DOHH2 (cell line): ENCODE measurements around the gene SOBP.

Experiments used
- H3F3A ChIP-seq: fragments of 200-600 bp; sonication (generic), shearing (Covaris generic); 2 replicates; pipeline ENCODE4 v1.6.0; 2016; ENCODE audit warnings: antibody characterized with exemption, mild to moderate bottlenecking; ENCODE audit not compliant: control insufficient read depth, insufficient read depth
- H3K27ac ChIP-seq: fragments of 200-600 bp; sonication (generic); 2 replicates; pipeline ENCODE4 v1.5.1; 2014; ENCODE audit warnings: low read depth, mild to moderate bottlenecking, low read length, moderate library complexity
- H3K27me3 ChIP-seq: fragments of 200-600 bp; sonication (generic); 2 replicates; pipeline ENCODE4 v1.6.1; 2014; ENCODE audit warnings: mild to moderate bottlenecking, low read length, mixed read lengths; ENCODE audit not compliant: control insufficient read depth
- H3K36me3 ChIP-seq: fragments of 200-600 bp; sonication (generic); 2 replicates; pipeline ENCODE4 v1.6.1; 2014; ENCODE audit warnings: mild to moderate bottlenecking, low read length, moderate library complexity, mixed read lengths; ENCODE audit not compliant: control insufficient read depth
- H3K4me1 ChIP-seq: fragments of 200-600 bp; sonication (generic); 2 replicates; pipeline ENCODE4 v1.6.1; 2014; ENCODE audit warnings: mild to moderate bottlenecking, low read length, mixed read lengths; ENCODE audit not compliant: control insufficient read depth
- H3K4me2 ChIP-seq: fragments of 200-600 bp; sonication (generic); 2 replicates; pipeline ENCODE4 v1.6.0; 2014; ENCODE audit warnings: mild to moderate bottlenecking, low read length, moderate library complexity
- H3K4me3 ChIP-seq: fragments of 200-600 bp; sonication (generic); 2 replicates; pipeline ENCODE4 v1.5.1; 2014; ENCODE audit warnings: mild to moderate bottlenecking, low read length, mixed read lengths
- H3K79me2 ChIP-seq: fragments of 200-600 bp; sonication (generic); 2 replicates; pipeline ENCODE4 v1.6.1; 2014; ENCODE audit warnings: mild to moderate bottlenecking, low read length, mixed read lengths; ENCODE audit not compliant: control insufficient read depth
- H3K9me2 ChIP-seq: fragments of 200-600 bp; sonication (generic); replicated peaks from 2 replicates; pipeline ENCODE4 v1.6.1; 2014; ENCODE audit warnings: mild to moderate bottlenecking, low read length, mixed read lengths; ENCODE audit not compliant: control insufficient read depth
- H3K9me3 ChIP-seq: fragments of 200-600 bp; sonication (generic); 2 replicates; pipeline ENCODE4 v1.6.1; 2014; ENCODE audit warnings: antibody characterized with exemption, low read length, mixed read lengths; ENCODE audit not compliant: control insufficient read depth, insufficient read depth
- H4K20me1 ChIP-seq: fragments of 200-600 bp; sonication (generic); 2 replicates; pipeline ENCODE4 v1.6.0; 2014; ENCODE audit warnings: low read depth, mild to moderate bottlenecking, antibody characterized with exemption, low read length, moderate library complexity; ENCODE audit not compliant: control insufficient read depth, insufficient read depth
- CTCF ChIP-seq: fragments of 200-600 bp; sonication (generic); IDR thresholded peaks from one replicate; pipeline ENCODE4 v1.5.1; 2014; ENCODE audit warnings: antibody characterized with exemption, mild to moderate bottlenecking, low read depth, low read length; ENCODE audit not compliant: poor library complexity, severe bottlenecking
- EZH2phosphoT487 ChIP-seq: fragments of 200-600 bp; sonication (generic); IDR thresholded peaks from 2 replicates; pipeline ENCODE4 v1.6.1; 2017; ENCODE audit warnings: borderline replicate concordance, mild to moderate bottlenecking, antibody characterized with exemption, low read length, moderate library complexity, mixed read lengths

The SOBP gene

GRCh38 chr6:107531868-107532267 lies 42.0 kb downstream of the SOBP start:
- no peaks in the 10 kb centered on the region for H3K9me3 ChIP-seq
- no peaks in the 10 kb centered on the region for H3K27me3 ChIP-seq
- TF ChIP-seq CTCF (no peak), EZH2phosphoT487 (no peak)
- H3K79me2 ChIP-seq, result no peaks in the 10 kb centered on the region
- H3K27ac ChIP-seq, result no peak overlapping the region
- H3F3A ChIP-seq, result peaks cover 9% of the 10 kb centered on the region
- H3K4me2 ChIP-seq, result no peak overlapping the region
- H3K36me3 ChIP-seq, result peaks cover 15% of the 10 kb centered on the region
- no peaks in the 10 kb centered on the region for H3K9me2 ChIP-seq
- peaks cover 26% of the 10 kb centered on the region for H3K4me1 ChIP-seq
- H4K20me1 ChIP-seq, result no peaks in the 10 kb centered on the region
- H3K4me3 ChIP-seq, result no peak overlapping the region

- no peaks in the 10 kb centered on the region for H4K20me1 ChIP-seq
- peaks cover 35% of the 10 kb centered on the region for H3K4me1 ChIP-seq
Measured at GRCh38 chr6:107532706-107533105, 42.8 kb downstream of the SOBP start.

GRCh38 chr6:107533415-107534059 lies 43.6 kb downstream of the SOBP start:
- no peak overlapping the region for H3K4me3 ChIP-seq
- H3K9me3 ChIP-seq, result no peaks in the 10 kb centered on the region
- H3K27me3 ChIP-seq, result no peaks in the 10 kb centered on the region
- no peak overlapping the region for H3K4me2 ChIP-seq
- no peaks in the 10 kb centered on the region for H3K9me2 ChIP-seq
- no peaks in the 10 kb centered on the region for H3K79me2 ChIP-seq
- H3K27ac ChIP-seq, result no peak overlapping the region
- peaks cover 9% of the 10 kb centered on the region for H3F3A ChIP-seq
- H3K36me3 ChIP-seq, result peaks cover 25% of the 10 kb centered on the region
- TF ChIP-seq EZH2phosphoT487 (no peak), CTCF (no peak)
- H3K4me1 ChIP-seq, result peaks cover 43% of the 10 kb centered on the region
- no peaks in the 10 kb centered on the region for H4K20me1 ChIP-seq

More at GRCh38 chr6:107532706-107533105, 42.8 kb downstream of the SOBP start:
- Histone ChIP-seq H3K36me3 (peaks cover 23% of the 10 kb centered on the region), H3F3A (peaks cover 9% of the 10 kb centered on the region), H3K27ac (no peak overlapping the region), H3K4me2 (no peak overlapping the region), H3K79me2 (no peaks in the 10 kb centered on the region), H3K9me3 (no peaks in the 10 kb centered on the region), H3K9me2 (no peaks in the 10 kb centered on the region), H3K27me3 (no peaks in the 10 kb centered on the region), H3K4me3 (no peak overlapping the region)
- no peak for TF ChIP-seq CTCF
- TF ChIP-seq EZH2phosphoT487, result no peak
